ENCODE measurements around the gene ATG16L2. TPM values are rescaled to one million over a fixed set of nuclear protein-coding genes. Genes with fewer than 3 reads are reported as not detected.

ATG16L2 gene
- polyA plus RNA-seq, 1 experiment = 4.2 TPM

DNA sequence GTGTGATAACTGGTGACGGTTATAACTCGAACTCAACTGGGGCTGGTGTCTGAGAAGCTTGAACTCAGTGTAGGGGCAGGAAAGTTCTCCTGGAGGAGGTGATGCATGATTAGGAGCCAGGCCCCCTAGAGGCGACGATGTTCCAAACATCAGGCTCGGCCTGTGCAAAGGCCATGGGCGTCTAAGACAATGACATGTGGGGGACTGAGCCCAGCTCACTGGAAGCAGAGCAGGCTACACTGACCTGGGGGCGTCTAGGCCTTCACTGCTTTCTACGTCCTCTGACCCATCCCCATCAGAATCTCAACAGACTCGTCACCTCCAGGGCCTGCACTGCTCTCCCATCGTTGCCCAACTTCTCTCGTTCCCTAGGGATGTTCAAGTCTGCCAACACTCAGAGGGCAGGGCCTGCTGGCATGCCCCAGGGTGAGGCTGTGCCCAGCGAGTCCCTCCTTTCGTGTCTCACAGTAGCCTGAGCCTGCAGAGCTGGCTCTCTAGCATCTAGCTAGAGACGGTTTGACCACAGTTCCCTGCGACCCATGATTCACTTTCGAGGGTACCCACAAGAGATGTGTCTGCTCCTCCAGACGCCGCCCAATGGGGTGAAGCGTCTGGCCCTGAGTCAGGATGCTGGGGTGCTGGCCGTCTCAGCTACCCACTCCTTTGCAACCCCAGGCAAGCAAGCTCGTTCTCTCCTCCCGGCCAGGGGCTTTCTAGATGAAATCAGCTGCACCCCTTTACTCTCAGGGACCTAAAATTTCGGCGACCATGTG lies 1.1 kb upstream of the ATG16L2 start:
- Histone ChIP-seq H3K27ac (ENCODE audit: low read depth, low read length) (peak overlapping the region; percentile 96), H3K27me3 (ENCODE audit: control insufficient read depth, insufficient read depth, low read length) (no peaks in the 10 kb centered on the region), H3K4me3 (ENCODE audit: low read depth, low read length) (peak overlapping the region; percentile 87), H3K9me3 (ENCODE audit: control insufficient read depth, insufficient read depth, low read length) (no peaks in the 10 kb centered on the region)
- POLR2A ChIA-PET = interaction anchor here (0.9 to 1.0 kb wide), 2 partner anchors 19 to 88 kb away, joined by 3 to 7 read pairs; no protein-coding TSS in a partner anchor
- TF ChIP-seq, protein P1, sequence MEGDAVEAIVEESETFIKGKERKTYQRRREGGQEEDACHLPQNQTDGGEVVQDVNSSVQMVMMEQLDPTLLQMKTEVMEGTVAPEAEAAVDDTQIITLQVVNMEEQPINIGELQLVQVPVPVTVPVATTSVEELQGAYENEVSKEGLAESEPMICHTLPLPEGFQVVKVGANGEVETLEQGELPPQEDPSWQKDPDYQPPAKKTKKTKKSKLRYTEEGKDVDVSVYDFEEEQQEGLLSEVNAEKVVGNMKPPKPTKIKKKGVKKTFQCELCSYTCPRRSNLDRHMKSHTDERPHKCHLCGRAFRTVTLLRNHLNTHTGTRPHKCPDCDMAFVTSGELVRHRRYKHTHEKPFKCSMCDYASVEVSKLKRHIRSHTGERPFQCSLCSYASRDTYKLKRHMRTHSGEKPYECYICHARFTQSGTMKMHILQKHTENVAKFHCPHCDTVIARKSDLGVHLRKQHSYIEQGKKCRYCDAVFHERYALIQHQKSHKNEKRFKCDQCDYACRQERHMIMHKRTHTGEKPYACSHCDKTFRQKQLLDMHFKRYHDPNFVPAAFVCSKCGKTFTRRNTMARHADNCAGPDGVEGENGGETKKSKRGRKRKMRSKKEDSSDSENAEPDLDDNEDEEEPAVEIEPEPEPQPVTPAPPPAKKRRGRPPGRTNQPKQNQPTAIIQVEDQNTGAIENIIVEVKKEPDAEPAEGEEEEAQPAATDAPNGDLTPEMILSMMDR (IDR thresholded peaks at IDR 0.05; ENCODE audit: low read depth, low read length) = peak; percentile 79
- DNase-seq (ENCODE audit: low read depth, low spot score) = no peak
- CTCF ChIA-PET = interaction anchor here (1.0 to 2.8 kb wide), 4 partner anchors 10 to 87 kb away, joined by 3 to 38 read pairs (median 4); no protein-coding TSS in a partner anchor

DNA sequence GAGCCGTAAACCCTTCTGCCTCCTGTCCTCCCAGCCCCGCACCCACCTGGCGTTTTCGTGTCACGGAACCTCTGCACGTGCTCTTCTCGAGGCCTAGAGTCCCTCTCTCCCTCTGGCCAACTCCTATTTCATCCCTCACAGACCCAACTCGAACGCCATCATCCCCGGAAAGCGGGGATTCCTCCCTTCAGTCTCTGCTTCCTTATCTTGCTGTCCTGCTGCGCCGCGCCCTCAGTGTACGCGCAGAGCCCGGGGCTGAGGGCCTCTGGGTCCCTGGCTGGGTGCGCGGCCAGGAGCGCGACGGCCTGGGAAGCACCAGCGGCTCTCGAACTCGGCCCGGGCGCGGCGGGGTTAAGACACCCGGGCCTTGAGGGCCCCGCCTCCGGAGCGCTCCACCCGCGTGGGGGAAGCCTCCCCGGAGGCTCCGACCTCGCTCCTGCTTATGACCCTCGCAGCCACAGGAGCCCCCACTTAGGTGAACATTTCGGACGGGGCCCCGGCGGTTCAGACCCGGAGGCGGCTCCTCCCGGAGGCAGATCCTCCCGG lies 398 bp upstream of the ATG16L2 start:
- Histone ChIP-seq H3K4me3 (ENCODE audit: low read depth, low read length) (peak overlapping the region; percentile 87), H3K27ac (ENCODE audit: low read depth, low read length) (peak overlapping the region; percentile 96), H3K9me3 (ENCODE audit: control insufficient read depth, insufficient read depth, low read length) (no peaks in the 10 kb centered on the region), H3K27me3 (ENCODE audit: control insufficient read depth, insufficient read depth, low read length) (no peaks in the 10 kb centered on the region)
- no peak for DNase-seq (ENCODE audit: low read depth, low spot score)
- ChIA-PET CTCF (interaction anchor here (2.8 kb wide), 1 partner anchor 87 kb away, joined by 38 read pairs; no protein-coding TSS in a partner anchor), POLR2A (interaction anchor here (0.9 kb wide), 1 partner anchor 19 kb away, joined by 7 read pairs; no protein-coding TSS in a partner anchor)
- TF ChIP-seq, protein P1 (IDR thresholded peaks at IDR 0.05; ENCODE audit: low read depth, low read length) = no peak

DNA sequence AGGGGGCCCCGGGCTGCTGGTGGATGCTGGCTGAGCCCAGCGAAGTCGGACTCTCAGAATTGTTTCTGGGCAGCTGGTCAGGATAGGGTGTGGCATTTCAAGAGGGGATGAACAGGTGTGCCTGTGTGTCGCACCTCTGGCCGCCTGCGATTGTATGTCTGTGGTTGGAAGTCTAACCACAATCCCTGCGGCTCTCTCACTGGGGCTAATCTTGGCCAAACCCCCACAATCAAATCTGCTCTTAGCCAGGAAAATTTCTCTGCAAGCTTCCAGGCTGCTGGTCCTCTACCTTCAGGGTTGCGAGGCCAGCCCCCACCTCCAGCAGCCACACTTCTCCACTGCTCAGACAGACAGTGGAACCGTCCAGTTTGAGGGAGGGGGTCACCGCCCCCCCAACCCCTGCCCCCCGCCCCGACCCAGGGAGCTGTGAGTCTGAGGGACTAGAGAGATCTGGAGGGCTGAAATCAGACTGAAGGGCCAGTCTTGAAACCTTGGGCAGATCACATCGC lies 953 bp downstream of the ATG16L2 start:
- no peak for DNase-seq (ENCODE audit: low read depth, low spot score)
- Histone ChIP-seq H3K27ac (ENCODE audit: low read depth, low read length) (peak overlapping the region; percentile 61), H3K4me3 (ENCODE audit: low read depth, low read length) (peak overlapping the region; percentile 87), H3K9me3 (ENCODE audit: control insufficient read depth, insufficient read depth, low read length) (no peaks in the 10 kb centered on the region), H3K27me3 (ENCODE audit: control insufficient read depth, insufficient read depth, low read length) (no peaks in the 10 kb centered on the region)
- ChIA-PET CTCF (interaction anchor here (0.6 to 1.9 kb wide), 3 partner anchors 90 to 363 kb away, joined by 4 to 8 read pairs (median 5); no protein-coding TSS in a partner anchor), POLR2A (no interaction called here)
- TF ChIP-seq, protein P1 (IDR thresholded peaks at IDR 0.05; ENCODE audit: low read depth, low read length) = no peak

DNA sequence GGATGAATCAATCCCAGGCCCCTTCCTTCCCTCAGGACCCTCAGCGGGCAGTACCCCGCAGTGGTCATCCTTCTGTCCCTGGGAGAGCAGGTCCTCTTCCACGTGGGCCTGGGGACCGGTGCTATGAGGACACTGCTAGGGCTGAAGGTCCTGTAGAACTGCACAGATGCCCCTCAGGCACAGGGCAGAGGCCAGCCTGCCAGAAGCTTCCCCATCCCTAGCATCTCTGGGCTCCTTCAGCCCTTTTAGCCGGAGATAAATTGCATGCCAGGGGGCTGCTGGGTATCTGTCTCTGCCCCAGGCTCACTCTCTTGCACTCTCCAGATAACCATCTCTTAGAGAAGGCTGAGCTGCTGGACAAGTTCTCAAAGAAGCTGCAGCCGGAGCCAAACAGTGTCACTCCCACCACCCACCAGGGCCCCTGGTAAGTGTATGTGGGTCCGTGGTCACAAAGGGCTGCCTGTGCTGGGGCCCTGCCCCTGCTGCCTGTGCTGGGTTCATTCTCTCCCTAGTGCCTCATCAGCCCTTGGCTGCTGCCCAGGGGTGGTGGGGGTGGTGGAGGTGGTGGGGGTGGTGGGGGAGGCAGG lies 2.3 kb downstream of the ATG16L2 start:
- DNase-seq (ENCODE audit: low read depth, low spot score) = no peak
- ChIA-PET CTCF (interaction anchor here (1.9 kb wide), 2 partner anchors 91 to 362 kb away, joined by 5 to 8 read pairs; no protein-coding TSS in a partner anchor), POLR2A (no interaction called here)
- H3K27ac ChIP-seq (ENCODE audit: low read depth, low read length) = no peak overlapping the region
- no peaks in the 10 kb centered on the region for H3K9me3 ChIP-seq (ENCODE audit: control insufficient read depth, insufficient read depth, low read length)
- no peak overlapping the region for H3K4me3 ChIP-seq (ENCODE audit: low read depth, low read length)
- TF ChIP-seq, protein P1 (IDR thresholded peaks at IDR 0.05; ENCODE audit: low read depth, low read length) = no peak
- no peaks in the 10 kb centered on the region for H3K27me3 ChIP-seq (ENCODE audit: control insufficient read depth, insufficient read depth, low read length)

Data from AG04450 (cell line).